HepG2 (cell line): Measurements from ENCODE around the gene TIMM13. TPM values are rescaled to one million over a fixed set of nuclear protein-coding genes. Genes with fewer than 3 reads are reported as not detected.
A peak's percentile ranks its signal among the peaks of the same experiment; 100 is the strongest.

Source experiments
- DNMT3B ChIP-seq: conservative IDR thresholded peaks from 2 replicates; pipeline ENCODE4 v1.6.1; 2016; ENCODE audit warnings: missing biosample characterization, control low read depth
- FOXJ3 ChIP-seq: sonication (generic); formaldehyde crosslinking; IDR thresholded peaks from 2 replicates; pipeline ENCODE4 v1.4.0; 2020; ENCODE audit warnings: missing genetic modification reagents, mild to moderate bottlenecking, borderline replicate concordance
- FOXK1 ChIP-seq: sonication (generic); formaldehyde crosslinking; IDR thresholded peaks from 2 replicates; pipeline ENCODE4 v1.4.0; 2020; ENCODE audit warnings: low read depth, missing genetic modification reagents, borderline replicate concordance
- KLF16 ChIP-seq, 2 experiments: sonication (generic) in 1 of 2; formaldehyde crosslinking in 1 of 2; IDR thresholded peaks; 2 replicates each; pipeline versions ENCODE4 v1.6.1 to v1.8.0; 2016 to 2023; ENCODE audit warnings: missing genetic modification reagents in 2 of 2, missing compliant biosample characterization in 1 of 2
- MBD4 ChIP-seq: IDR thresholded peaks from 2 replicates; pipeline ENCODE4 v1.6.1; 2012; ENCODE audit warnings: low read length, inconsistent platforms, borderline replicate concordance
- RNF2 ChIP-seq: fragments of 450-650 bp; conservative IDR thresholded peaks from 2 replicates; pipeline ENCODE4 v1.6.1; 2016; ENCODE audit warnings: low read depth
- SMARCE1 ChIP-seq: fragments of 450-650 bp; IDR thresholded peaks from 2 replicates; pipeline ENCODE4 v1.6.1; 2017; ENCODE audit warnings: borderline replicate concordance
- TAF1 ChIP-seq: sonication (generic); formaldehyde crosslinking; IDR thresholded peaks from 2 replicates; pipeline ENCODE4 v1.4.0; 2020; ENCODE audit warnings: missing genetic modification reagents
- THYN1 ChIP-seq: sonication (generic); formaldehyde crosslinking; IDR thresholded peaks from 2 replicates; pipeline ENCODE4 v1.8.1; 2023; ENCODE audit warnings: low read depth, mild to moderate bottlenecking, moderate library complexity, missing genetic modification reagents, borderline replicate concordance
- TMF1 ChIP-seq: sonication (generic); formaldehyde crosslinking; IDR thresholded peaks from 2 replicates; pipeline ENCODE4 v1.8.1; 2022; ENCODE audit warnings: low read depth, missing genetic modification reagents
- ZBTB7B ChIP-seq: sonication (generic); formaldehyde crosslinking; IDR thresholded peaks from 2 replicates; pipeline ENCODE4 v1.4.0; 2020; ENCODE audit warnings: missing genetic modification reagents
- ZNF138 ChIP-seq: sonication (generic); formaldehyde crosslinking; IDR thresholded peaks from 2 replicates; pipeline ENCODE4 v1.5.0; 2020; ENCODE audit warnings: mild to moderate bottlenecking, low read depth, missing genetic modification reagents
- ZNF326 ChIP-seq: sonication (generic); formaldehyde crosslinking; IDR thresholded peaks from 2 replicates; pipeline ENCODE4 v1.4.0; 2020; ENCODE audit warnings: missing genetic modification reagents, borderline replicate concordance
- ZNF430 ChIP-seq: sonication (generic); formaldehyde crosslinking; IDR thresholded peaks from 2 replicates; pipeline ENCODE4 v1.9.0; 2021; ENCODE audit warnings: mild to moderate bottlenecking, missing genetic modification reagents
- ZNF547 ChIP-seq: sonication (generic); formaldehyde crosslinking; IDR thresholded peaks from 2 replicates; pipeline ENCODE4 v1.5.1; 2020; ENCODE audit warnings: mild to moderate bottlenecking, missing genetic modification reagents
- ZNF550 ChIP-seq: sonication (generic); formaldehyde crosslinking; IDR thresholded peaks from 2 replicates; pipeline ENCODE4 v1.4.0; 2020; ENCODE audit warnings: mild to moderate bottlenecking, missing genetic modification reagents, borderline replicate concordance
- ZNF674 ChIP-seq: sonication (generic); formaldehyde crosslinking; IDR thresholded peaks from 2 replicates; pipeline ENCODE4 v1.5.0; 2020; ENCODE audit warnings: low read depth, mild to moderate bottlenecking, missing genetic modification reagents
- ZNF749 ChIP-seq: sonication (generic); formaldehyde crosslinking; IDR thresholded peaks from 2 replicates; pipeline ENCODE4 v1.8.0; 2022; ENCODE audit warnings: mild to moderate bottlenecking, missing genetic modification reagents, moderate library complexity, borderline replicate concordance
- ZNF841 ChIP-seq: sonication (generic); formaldehyde crosslinking; IDR thresholded peaks from 2 replicates; pipeline ENCODE4 v1.8.1; 2023; ENCODE audit warnings: missing genetic modification reagents, borderline replicate concordance
- polyA plus RNA-seq, 8 experiments: library from polyadenylated mRNA; depleted of rRNA in 3 of 8; stranded (reverse) in 7 of 8; unstranded in 1 of 8; fragments of >200 nt; fragmentation: Illumina TruSeq in 4 of 8; extraction: Trizol in 4 of 8; gene quantifications; 2 replicates each; pipeline versions ENCODE4 v1.2.1 to v1.2.3, GENCODE V29; 2011 to 2016; ENCODE audit warnings: low read depth in 4 of 8, missing spikeins in 1 of 8, mixed read lengths in 1 of 8; ENCODE audit not compliant: insufficient read depth in 1 of 8
- total RNA-seq, 5 experiments: library from RNA; depleted of rRNA; stranded (reverse); fragments of >200 nt; fragmentation: Illumina TruSeq; extraction: Trizol; gene quantifications; 2 replicates each; pipeline ENCODE4 v1.2.3, GENCODE V29; 2016; ENCODE audit warnings: low read depth in 1 of 5
- TF ChIP-seq, protein P1 (sequence below): sonication (generic); formaldehyde crosslinking; IDR thresholded peaks from 2 replicates; pipeline ENCODE4 v1.5.1; 2020; ENCODE audit warnings: missing genetic modification reagents, mild to moderate bottlenecking, borderline replicate concordance
- TF ChIP-seq, protein P2 (sequence below): sonication (generic); formaldehyde crosslinking; IDR thresholded peaks from 2 replicates; pipeline ENCODE4 v1.4.0; 2020; ENCODE audit warnings: missing genetic modification reagents
- TF ChIP-seq, protein P3 (sequence below): IDR thresholded peaks from 2 replicates; pipeline ENCODE4 v1.6.1; 2016; ENCODE audit warnings: mild to moderate bottlenecking, missing biosample characterization, missing genetic modification reagents
- TF ChIP-seq, protein P4 (sequence below): sonication (generic); formaldehyde crosslinking; IDR thresholded peaks from 2 replicates; pipeline ENCODE4 v1.8.0; 2022; ENCODE audit warnings: mild to moderate bottlenecking, missing genetic modification reagents, moderate library complexity

The TIMM13 gene
- total and polyA plus RNA-seq, 2 of the 13 experiments (the other 11 are each of a cell fraction or from before 2014, with no cell fraction given) = 48.4 to 108 TPM

DNA sequence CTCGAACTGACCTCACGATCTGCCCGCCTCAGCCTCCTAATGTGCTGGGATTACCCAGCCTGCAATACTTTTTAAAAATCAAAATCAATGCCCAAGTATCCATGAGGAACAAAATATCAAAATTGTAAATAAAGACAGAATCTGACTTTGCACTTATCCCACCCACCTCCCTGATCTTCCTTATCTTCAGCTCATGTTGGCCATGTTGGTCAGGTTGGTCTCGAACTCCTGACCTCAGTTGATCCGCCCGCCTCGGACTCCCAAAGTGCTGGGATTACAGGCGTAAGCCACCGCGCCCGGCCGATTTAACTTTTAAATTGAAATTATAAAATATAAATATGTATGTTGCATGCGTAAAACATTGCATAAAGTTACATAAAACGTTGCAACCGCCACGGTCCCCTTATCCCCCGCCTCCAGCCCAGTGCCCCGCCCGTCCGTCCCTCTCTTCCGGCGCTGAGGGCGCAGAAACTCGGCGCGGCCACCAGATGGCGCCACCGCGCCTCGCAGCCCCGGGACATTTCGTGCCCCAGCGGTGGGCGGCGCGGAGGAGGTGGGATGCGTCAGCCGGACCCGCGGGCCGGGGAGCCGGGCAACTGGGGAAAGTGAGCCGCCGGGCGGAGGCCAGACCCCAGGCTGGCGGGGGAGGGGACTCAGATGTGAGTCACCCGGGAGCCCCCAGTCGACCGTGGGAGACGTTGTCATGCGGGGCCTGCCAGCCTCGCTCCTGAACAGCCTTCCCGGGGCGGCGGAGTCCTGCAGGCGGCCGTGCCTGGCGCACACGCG, 47.0 kb upstream of the TIMM13 start (continued):
- TF ChIP-seq ZNF138 (CRISPR knock-in tag) (no peak), ZBTB7B (CRISPR knock-in tag) (peak; percentile 98), SMARCE1 (no peak), FOXJ3 (CRISPR knock-in tag) (no peak), ZNF550 (no peak), KLF16 (CRISPR knock-in tag; IDR thresholded peaks at IDR 0.05) (peak in 1 of 2 experiments; percentile 89; a peak in 2 of 4 replicates), ZNF841 (CRISPR knock-in tag) (no peak), MBD4 (no peak), TMF1 (CRISPR knock-in tag) (no peak), RNF2 (no peak), ZNF326 (CRISPR knock-in tag) (no peak), FOXK1 (peak; percentile 70; the same call in 1 of the 2 replicates), TAF1 (CRISPR knock-in tag) (no peak), ZNF430 (CRISPR knock-in tag) (no peak; the same call in 1 of the 2 replicates), THYN1 (CRISPR knock-in tag) (no peak), ZNF749 (no peak; the same call in 1 of the 2 replicates), ZNF547 (peak; percentile 24; the same call in 1 of the 2 replicates), DNMT3B (CRISPR knock-in tag) (no peak), ZNF674 (CRISPR knock-in tag) (no peak)
- TF ChIP-seq, protein P1, sequence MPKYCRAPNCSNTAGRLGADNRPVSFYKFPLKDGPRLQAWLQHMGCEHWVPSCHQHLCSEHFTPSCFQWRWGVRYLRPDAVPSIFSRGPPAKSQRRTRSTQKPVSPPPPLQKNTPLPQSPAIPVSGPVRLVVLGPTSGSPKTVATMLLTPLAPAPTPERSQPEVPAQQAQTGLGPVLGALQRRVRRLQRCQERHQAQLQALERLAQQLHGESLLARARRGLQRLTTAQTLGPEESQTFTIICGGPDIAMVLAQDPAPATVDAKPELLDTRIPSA (CRISPR knock-in tag) = no peak
- TF ChIP-seq, protein P2, sequence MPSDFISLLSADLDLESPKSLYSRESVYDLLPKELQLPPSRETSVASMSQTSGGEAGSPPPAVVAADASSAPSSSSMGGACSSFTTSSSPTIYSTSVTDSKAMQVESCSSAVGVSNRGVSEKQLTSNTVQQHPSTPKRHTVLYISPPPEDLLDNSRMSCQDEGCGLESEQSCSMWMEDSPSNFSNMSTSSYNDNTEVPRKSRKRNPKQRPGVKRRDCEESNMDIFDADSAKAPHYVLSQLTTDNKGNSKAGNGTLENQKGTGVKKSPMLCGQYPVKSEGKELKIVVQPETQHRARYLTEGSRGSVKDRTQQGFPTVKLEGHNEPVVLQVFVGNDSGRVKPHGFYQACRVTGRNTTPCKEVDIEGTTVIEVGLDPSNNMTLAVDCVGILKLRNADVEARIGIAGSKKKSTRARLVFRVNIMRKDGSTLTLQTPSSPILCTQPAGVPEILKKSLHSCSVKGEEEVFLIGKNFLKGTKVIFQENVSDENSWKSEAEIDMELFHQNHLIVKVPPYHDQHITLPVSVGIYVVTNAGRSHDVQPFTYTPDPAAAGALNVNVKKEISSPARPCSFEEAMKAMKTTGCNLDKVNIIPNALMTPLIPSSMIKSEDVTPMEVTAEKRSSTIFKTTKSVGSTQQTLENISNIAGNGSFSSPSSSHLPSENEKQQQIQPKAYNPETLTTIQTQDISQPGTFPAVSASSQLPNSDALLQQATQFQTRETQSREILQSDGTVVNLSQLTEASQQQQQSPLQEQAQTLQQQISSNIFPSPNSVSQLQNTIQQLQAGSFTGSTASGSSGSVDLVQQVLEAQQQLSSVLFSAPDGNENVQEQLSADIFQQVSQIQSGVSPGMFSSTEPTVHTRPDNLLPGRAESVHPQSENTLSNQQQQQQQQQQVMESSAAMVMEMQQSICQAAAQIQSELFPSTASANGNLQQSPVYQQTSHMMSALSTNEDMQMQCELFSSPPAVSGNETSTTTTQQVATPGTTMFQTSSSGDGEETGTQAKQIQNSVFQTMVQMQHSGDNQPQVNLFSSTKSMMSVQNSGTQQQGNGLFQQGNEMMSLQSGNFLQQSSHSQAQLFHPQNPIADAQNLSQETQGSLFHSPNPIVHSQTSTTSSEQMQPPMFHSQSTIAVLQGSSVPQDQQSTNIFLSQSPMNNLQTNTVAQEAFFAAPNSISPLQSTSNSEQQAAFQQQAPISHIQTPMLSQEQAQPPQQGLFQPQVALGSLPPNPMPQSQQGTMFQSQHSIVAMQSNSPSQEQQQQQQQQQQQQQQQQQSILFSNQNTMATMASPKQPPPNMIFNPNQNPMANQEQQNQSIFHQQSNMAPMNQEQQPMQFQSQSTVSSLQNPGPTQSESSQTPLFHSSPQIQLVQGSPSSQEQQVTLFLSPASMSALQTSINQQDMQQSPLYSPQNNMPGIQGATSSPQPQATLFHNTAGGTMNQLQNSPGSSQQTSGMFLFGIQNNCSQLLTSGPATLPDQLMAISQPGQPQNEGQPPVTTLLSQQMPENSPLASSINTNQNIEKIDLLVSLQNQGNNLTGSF (CRISPR knock-in tag) = no peak
- TF ChIP-seq, protein P3, sequence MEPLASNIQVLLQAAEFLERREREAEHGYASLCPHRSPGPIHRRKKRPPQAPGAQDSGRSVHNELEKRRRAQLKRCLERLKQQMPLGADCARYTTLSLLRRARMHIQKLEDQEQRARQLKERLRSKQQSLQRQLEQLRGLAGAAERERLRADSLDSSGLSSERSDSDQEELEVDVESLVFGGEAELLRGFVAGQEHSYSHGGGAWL (CRISPR knock-in tag) = peak; percentile 27; the same call in 1 of the 2 replicates
- TF ChIP-seq, protein P4, sequence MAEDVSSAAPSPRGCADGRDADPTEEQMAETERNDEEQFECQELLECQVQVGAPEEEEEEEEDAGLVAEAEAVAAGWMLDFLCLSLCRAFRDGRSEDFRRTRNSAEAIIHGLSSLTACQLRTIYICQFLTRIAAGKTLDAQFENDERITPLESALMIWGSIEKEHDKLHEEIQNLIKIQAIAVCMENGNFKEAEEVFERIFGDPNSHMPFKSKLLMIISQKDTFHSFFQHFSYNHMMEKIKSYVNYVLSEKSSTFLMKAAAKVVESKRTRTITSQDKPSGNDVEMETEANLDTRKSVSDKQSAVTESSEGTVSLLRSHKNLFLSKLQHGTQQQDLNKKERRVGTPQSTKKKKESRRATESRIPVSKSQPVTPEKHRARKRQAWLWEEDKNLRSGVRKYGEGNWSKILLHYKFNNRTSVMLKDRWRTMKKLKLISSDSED (CRISPR knock-in tag) = no peak
